ENCODE data around the gene ATP1B1. TPM values are rescaled to one million over a fixed set of nuclear protein-coding genes. Genes with fewer than 3 reads are reported as not detected.

ATP1B1 gene
- total and polyA plus RNA-seq, 2 of the 8 experiments (the other 6 are each of a cell fraction or from before 2014, with no cell fraction given): 16.3 to 76.5 TPM

- Histone ChIP-seq H3K18ac (ENCODE audit: extremely low read depth, low read length) (no peak overlapping the region), H4K20me1 (replicated peaks in 1 of 2; ENCODE audit: control insufficient read depth in 1 of 2, insufficient read depth in 2 of 2, low read length in 2 of 2) (no peaks in the 10 kb centered on the region), H2BK120ac (replicated peaks; ENCODE audit: low read depth, low read length) (no peak overlapping the region), H3K36me3 (ENCODE audit: control insufficient read depth in 2 of 4, insufficient read depth in 4 of 4, low read length in 3 of 4) (no peaks in the 10 kb centered on the region), H2BK15ac (ENCODE audit: low read length) (no peak overlapping the region), H3K23me2 (ENCODE audit: low read depth, low read length) (no peaks in the 10 kb centered on the region), H3K79me1 (ENCODE audit: low read depth, low read length) (no peaks in the 10 kb centered on the region), H4K91ac (replicated peaks; ENCODE audit: insufficient read length, low read length) (no peak overlapping the region), H3K14ac (ENCODE audit: insufficient read length) (no peak overlapping the region), H4K5ac (ENCODE audit: insufficient read length, low read depth, low read length) (no peak overlapping the region), H2BK5ac (ENCODE audit: low read depth, low read length) (no peak overlapping the region), H2AK5ac (ENCODE audit: low read depth, low read length) (no peak overlapping the region), H3K4me2 (ENCODE audit: insufficient read depth in 1 of 2, low read depth in 2 of 2, low read length in 2 of 2) (no peak overlapping the region), H2AFZ (ENCODE audit: low read length) (no peak overlapping the region), H3K4me3 (ENCODE audit: extremely low read depth in 1 of 4, insufficient read depth in 2 of 4, low read depth in 3 of 4, low read length in 4 of 4) (no peak overlapping the region), H4K8ac (ENCODE audit: extremely low read depth, insufficient read depth, low read length) (no peak overlapping the region), H3K27ac (ENCODE audit: low read depth, low read length) (no peak overlapping the region), H3K56ac (replicated peaks; ENCODE audit: insufficient read length, low read depth, low read length) (no peak overlapping the region), H3K9ac (replicated peaks in 1 of 4; ENCODE audit: extremely low read depth in 1 of 4, low read depth in 3 of 4, low read length in 3 of 4) (no peak overlapping the region), H3K4ac (replicated peaks; ENCODE audit: insufficient read length, low read depth, low read length) (no peak overlapping the region), H3K27me3 (replicated peaks in 1 of 4; ENCODE audit: control insufficient read depth in 3 of 4, extremely low read depth in 1 of 4, insufficient read depth in 3 of 4, low read length in 3 of 4) (no peaks in the 10 kb centered on the region; a peak in 1 of 7 replicates), H3K4me1 (replicated peaks in 1 of 4; ENCODE audit: control insufficient read depth in 3 of 4, insufficient read depth in 4 of 4, low read length in 3 of 4) (no peaks in the 10 kb centered on the region), H3K79me2 (ENCODE audit: control insufficient read depth in 1 of 2, insufficient read depth in 2 of 2, low read length in 2 of 2) (no peaks in the 10 kb centered on the region), H2BK20ac (ENCODE audit: low read length) (no peak overlapping the region), H3K23ac (ENCODE audit: insufficient read length) (no peak overlapping the region), H3K9me3 (ENCODE audit: insufficient read depth in 2 of 2, low read depth in 1 of 2, low read length in 1 of 2) (peaks cover 0 to 4% of the 10 kb centered on the region in 2 experiments; a peak in 1 of 4 replicates), H2BK12ac (ENCODE audit: low read depth, low read length) (no peak overlapping the region)
- 83% methylated on average over 3 of the region's 3 CpGs; no CpG with 5 or more reads in 1 of the 2 experiments for WGBS, 2 experiments (ENCODE audit: extremely low coverage in 1 of 2, insufficient coverage in 1 of 2, insufficient read length in 1 of 2, insufficient replicate concordance in 2 of 2, low coverage in 1 of 2, low lambda C conversion rate in 2 of 2, missing lambda C conversion rate in 1 of 2)
- ChIA-PET CTCF (ENCODE audit: partially characterized antibody) (interaction anchor here (0.6 to 1.5 kb wide), 9 partner anchors 8 to 468 kb away, joined by 3 to 6 read pairs (median 4); no protein-coding TSS in a partner anchor), POLR2A (ENCODE audit: partially characterized antibody) (interaction anchor here (0.6 kb wide), 1 partner anchor 46 kb away, joined by 3 read pairs; no protein-coding TSS in a partner anchor)
- FAIRE-seq (no peak), DNase-seq (ENCODE audit: low read depth in 1 of 2, low spot score in 2 of 2) (no peak)
- TF ChIP-seq RAD21 (IDR thresholded peaks at IDR 0.05 in 1 of 2, conservative IDR thresholded peaks at IDR 0.05 in 1 of 2; ENCODE audit: low read depth in 2 of 2, low read length in 2 of 2) (peak in 1 of 2 experiments; percentile 14; a peak in 1 of 4 replicates), TBP (IDR thresholded peaks at IDR 0.05; ENCODE audit: low read depth, low read length) (no peak), CBX5 (IDR thresholded peaks at IDR 0.05; ENCODE audit: low read depth, low read length) (no peak), SAP30 (IDR thresholded peaks at IDR 0.05; ENCODE audit: insufficient read depth, insufficient replicate concordance, low read length) (no peak), CTCF (IDR thresholded peaks at IDR 0.05; ENCODE audit: control extremely low read depth in 1 of 3, insufficient read depth in 1 of 3, low read depth in 1 of 3, low read length in 3 of 3) (peak in 2 of 3 experiments; percentile 38 to 51; a peak in 2 of 4 replicates), GABPA (IDR thresholded peaks at IDR 0.05; ENCODE audit: borderline replicate concordance, insufficient read depth, low read length) (no peak)
Measured at GRCh38 chr1:169070958-169071357, 35.5 kb upstream of the ATP1B1 start.

Measured in H1 (cell line).